DMS114 treated with DMSO at 0.1 percent for 48 hours (cell line): ENCODE data around the gene ZHX3.

Experiments
- DNase-seq: peaks from one replicate; lab custom pipeline; 2025; ENCODE audit not compliant: unreplicated experiment; lab: John Stamatoyannopoulos, UW

The ZHX3 gene

GRCh38 chr20:41159547-41159946, 158.0 kb downstream of the ZHX3 start:
- no peak for DNase-seq

GRCh38 chr20:41158082-41158625, 159.4 kb downstream of the ZHX3 start:
- no peak for DNase-seq

GRCh38 chr20:41155261-41155660, 162.3 kb downstream of the ZHX3 start:
- no peak for DNase-seq

GRCh38 chr20:41154436-41155176, 162.9 kb downstream of the ZHX3 start:
- no peak for DNase-seq

GRCh38 chr20:41152108-41152757, 165.3 kb downstream of the ZHX3 start:
- no peak for DNase-seq

- no peak for DNase-seq
Observed at GRCh38 chr20:41151134-41151869, 166.2 kb downstream of the ZHX3 start.

- DNase-seq: no peak
Observed at GRCh38 chr20:41150664-41151063, 166.9 kb downstream of the ZHX3 start.

GRCh38 chr20:41148942-41149341, 168.6 kb downstream of the ZHX3 start:
- no peak for DNase-seq

- DNase-seq: no peak
Observed at GRCh38 chr20:41147767-41148191, 169.8 kb downstream of the ZHX3 start.

- no peak for DNase-seq
Observed at GRCh38 chr20:41145821-41146620, 171.5 kb downstream of the ZHX3 start.

- DNase-seq: no peak
Observed at GRCh38 chr20:41145317-41145716, 172.2 kb downstream of the ZHX3 start.

GRCh38 chr20:41143354-41143753, 174.2 kb downstream of the ZHX3 start:
- no peak for DNase-seq

GRCh38 chr20:41142919-41143318, 174.6 kb downstream of the ZHX3 start:
- DNase-seq: no peak

GRCh38 chr20:41142245-41142644, 175.3 kb downstream of the ZHX3 start:
- no peak for DNase-seq

- no peak for DNase-seq
Observed at GRCh38 chr20:41141153-41141815, 176.2 kb downstream of the ZHX3 start.

GRCh38 chr20:41140226-41141133, 177.1 kb downstream of the ZHX3 start:
- DNase-seq: no peak

GRCh38 chr20:41139227-41140093, 178.1 kb downstream of the ZHX3 start:
- DNase-seq: no peak

GRCh38 chr20:41138475-41139226, 178.9 kb downstream of the ZHX3 start:
- DNase-seq: no peak
